ENCODE data around the gene HSP90AA1.

- TF ChIP-seq CTCF (IDR thresholded peaks at IDR 0.05) (peak in 2 of 3 experiments; percentile 26 to 35), POLR2A (IDR thresholded peaks at IDR 0.05) (no peak)
Observed at GRCh38 chr14:102063109-102063807, 23.6 kb downstream of the HSP90AA1 start.
